ENCODE measurements around the gene ASMTL. TPM values are rescaled to one million over a fixed set of nuclear protein-coding genes. Genes with fewer than 3 reads are reported as not detected.
"Not testable (repeated sequence)": the region's sequence is repeated elsewhere in the genome, so short reads cannot be mapped to it uniquely, and the experiment has no call there.

ASMTL gene
- total RNA-seq, 4 donors from 2014 or later, result 29.7 to 56.1 (median 42.4) TPM

- 91 to 93% methylated on average over 4 of the region's 4 CpGs for WGBS, 2 donors
Measured at GRCh38 chrX:1475481-1475880, 22.8 kb upstream of the ASMTL start.

GRCh38 chrX:1474593-1474992 is 21.9 kb upstream of the ASMTL start:
- H3K36me3 ChIP-seq; H3K9me3 ChIP-seq; H3K4me3 ChIP-seq (replicated peaks in 1 of 3); H3K27me3 ChIP-seq; H3K4me1 ChIP-seq; DNase-seq; H3K27ac ChIP-seq; intact Hi-C loops (cut with DNase I): not testable (repeated sequence)
- WGBS, 2 donors, result 68 to 77% methylated on average over 2 of the region's 2 CpGs

More at GRCh38 chrX:1475481-1475880, 22.8 kb upstream of the ASMTL start:
- Histone ChIP-seq H3K4me3 (replicated peaks in 1 of 3) (no peak overlapping the region), H3K4me1 (no peaks in the 10 kb centered on the region), H3K36me3 (no peaks in the 10 kb centered on the region), H3K27ac (no peak overlapping the region), H3K9me3 (no peaks in the 10 kb centered on the region), H3K27me3 (peaks cover under 1% of the 10 kb centered on the region)
- intact Hi-C loops (cut with DNase I), result no loop called here
- no peak for DNase-seq
- TF ChIP-seq POLR2A (IDR thresholded peaks at IDR 0.05) (no peak), CTCF (IDR thresholded peaks at IDR 0.05) (no peak)

GRCh38 chrX:1472975-1473374 is 20.3 kb upstream of the ASMTL start:
- no peaks in the 10 kb centered on the region for H3K36me3 ChIP-seq
- no peak overlapping the region for H3K4me3 ChIP-seq (replicated peaks in 1 of 3)
- H3K27me3 ChIP-seq, result peaks cover 4% of the 10 kb centered on the region
- intact Hi-C loops (cut with DNase I), result no loop called here
- H3K27ac ChIP-seq, result no peak overlapping the region
- no peaks in the 10 kb centered on the region for H3K9me3 ChIP-seq
- H3K4me1 ChIP-seq, result no peaks in the 10 kb centered on the region
- WGBS, 2 donors, result 88 to 93% methylated on average over 2 of the region's 2 CpGs
- DNase-seq, result no peak
- TF ChIP-seq CTCF (IDR thresholded peaks at IDR 0.05) (no peak), POLR2A (IDR thresholded peaks at IDR 0.05) (no peak)

GRCh38 chrX:1468250-1468772 is 15.6 kb upstream of the ASMTL start:
- no peaks in the 10 kb centered on the region for H3K36me3 ChIP-seq
- DNase-seq, result no peak
- no peak overlapping the region for H3K27ac ChIP-seq
- peaks cover 7% of the 10 kb centered on the region for H3K27me3 ChIP-seq
- TF ChIP-seq CTCF (IDR thresholded peaks at IDR 0.05), result no peak
- TF ChIP-seq POLR2A (IDR thresholded peaks at IDR 0.05), result no peak
- WGBS, 2 donors, result 61 to 64% methylated on average over 20 of the region's 20 CpGs
- H3K4me1 ChIP-seq, result no peaks in the 10 kb centered on the region
- H3K9me3 ChIP-seq, result no peaks in the 10 kb centered on the region
- intact Hi-C loops (cut with DNase I), result no loop called here
- no peak overlapping the region for H3K4me3 ChIP-seq (replicated peaks in 1 of 3)

- Histone ChIP-seq H3K27ac (no peak overlapping the region), H3K4me1 (no peaks in the 10 kb centered on the region), H3K4me3 (replicated peaks in 1 of 3) (no peak overlapping the region), H3K27me3 (peaks cover 7% of the 10 kb centered on the region), H3K9me3 (no peaks in the 10 kb centered on the region), H3K36me3 (no peaks in the 10 kb centered on the region)
- DNase-seq, result no peak
- 46 to 54% methylated on average over 19 to 20 of the region's 20 CpGs for WGBS, 2 donors
- TF ChIP-seq CTCF (IDR thresholded peaks at IDR 0.05), result no peak
- TF ChIP-seq POLR2A (IDR thresholded peaks at IDR 0.05), result no peak
- intact Hi-C loops (cut with DNase I), result no loop called here
Measured at GRCh38 chrX:1466971-1467561, 14.4 kb upstream of the ASMTL start.
